A549 (cell line): Measurements from ENCODE around the gene GNG12. TPM values are rescaled to one million over a fixed set of nuclear protein-coding genes. Genes with fewer than 3 reads are reported as not detected.

ENCODE experiments used
- ATAC-seq, 2 experiments: fragments of 200-7000 bp in 1 of 2; fragments of >200 bp in 1 of 2; cut with Nextera tagmentation in 1 of 2; cut with Tn5 transposase in 1 of 2; 3 replicates each; pipeline versions ENCODE4 v1.8.0 to v1.9.1; 2018 to 2020; ENCODE audit warnings: mild to moderate bottlenecking in 1 of 2, moderate library complexity in 1 of 2
- CTCF ChIA-PET: fragments of 300-600 bp; sonication (Branson Sonifier 250); formaldehyde crosslinking; extraction: SDS; loops from one replicate; lab custom pipeline; 2021; ENCODE audit warnings: antibody characterized with exemption, inconsistent platforms; lab: Yijun Ruan, JAX
- POLR2A ChIA-PET: fragments of 350-600 bp; formaldehyde crosslinking; extraction: SDS; loops from one replicate; lab custom pipeline; 2021; ENCODE audit warnings: antibody characterized with exemption, inconsistent platforms; lab: Yijun Ruan, JAX
- DNase-seq, 2 experiments: peaks; one replicate each; pipeline versions ENCODE4 v3.0.0 to v3.0.0-alpha.2; 2011 to 2016; ENCODE audit warnings: low read depth in 1 of 2, low spot score in 1 of 2
- FAIRE-seq: peaks from 2 replicates; lab custom pipeline; 2011; peaks lifted over from hg19 to GRCh38; lab: Jason Lieb, UNC
- H3K27ac ChIP-seq, 2 experiments: fragments of >200 bp; sonication (Bioruptor Twin); formaldehyde crosslinking; 3 replicates each; pipeline ENCODE4 v1.5.1; 2016 to 2017
- H3K4me1 ChIP-seq: fragments of >200 bp; sonication (Bioruptor Twin); formaldehyde crosslinking; 3 replicates; pipeline ENCODE4 v1.6.1; 2016
- H3K4me2 ChIP-seq: fragments of >200 bp; sonication (Bioruptor Twin); formaldehyde crosslinking; 3 replicates; pipeline ENCODE4 v1.6.1; 2016
- H3K4me3 ChIP-seq: fragments of >200 bp; sonication (Bioruptor Twin); formaldehyde crosslinking; 3 replicates; pipeline ENCODE4 v1.5.1; 2016
- H3K9me3 ChIP-seq: fragments of >200 bp; sonication (Bioruptor Twin); formaldehyde crosslinking; 3 replicates; pipeline ENCODE4 v1.6.1; 2016
- BCL3 ChIP-seq: fragments of >200 bp; sonication (Bioruptor Twin); formaldehyde crosslinking; IDR thresholded peaks from 3 replicates; pipeline ENCODE4 v1.6.1; 2016
- BHLHE40 ChIP-seq: IDR thresholded peaks from 2 replicates; pipeline ENCODE4 v1.6.1; 2012; ENCODE audit warnings: low read depth, low read length, inconsistent platforms
- CBX8 ChIP-seq: fragments of 200-600 bp; sonication (generic); IDR thresholded peaks from 2 replicates; pipeline ENCODE4 v1.6.1; 2016
- CEBPB ChIP-seq, 2 experiments: fragments of >200 bp in 1 of 2; sonication (Bioruptor Twin) in 1 of 2; formaldehyde crosslinking in 1 of 2; IDR thresholded peaks; 2 replicates each; pipeline ENCODE4 v1.6.1; 2012 to 2016
- E2F6 ChIP-seq: IDR thresholded peaks from 2 replicates; pipeline ENCODE4 v1.6.1; 2012; ENCODE audit warnings: low read depth, borderline replicate concordance
- EHF ChIP-seq: fragments of 250-450 bp; sonication (Bioruptor Pico); IDR thresholded peaks from 2 replicates; pipeline ENCODE4 v1.5.0; 2020; ENCODE audit warnings: mild to moderate bottlenecking
- EHMT2 ChIP-seq: fragments of 200-600 bp; sonication (generic); IDR thresholded peaks from 2 replicates; pipeline ENCODE4 v1.6.1; 2016; ENCODE audit warnings: antibody characterized with exemption, low read depth, mild to moderate bottlenecking, moderate library complexity
- ELK1 ChIP-seq: fragments of 150-350 bp; IDR thresholded peaks from 2 replicates; pipeline ENCODE4 v1.6.1; 2014; ENCODE audit warnings: low read depth, mild to moderate bottlenecking, low read length
- EP300 ChIP-seq, 2 experiments: fragments of >200 bp; sonication (Bioruptor Twin); formaldehyde crosslinking; IDR thresholded peaks; 2 replicates in 1 of 2; 3 replicates in 1 of 2; pipeline ENCODE4 v1.6.1; 2016 to 2017
- ESRRA ChIP-seq: fragments of 150-350 bp; IDR thresholded peaks from 2 replicates; pipeline ENCODE4 v1.6.1; 2014; ENCODE audit warnings: mild to moderate bottlenecking, low read length, borderline replicate concordance
- FOSL2 ChIP-seq, 2 experiments: fragments of 450-650 bp in 1 of 2; fragments of >200 bp in 1 of 2; sonication (Bioruptor Twin) in 1 of 2; formaldehyde crosslinking; IDR thresholded peaks; 2 replicates each; pipeline versions ENCODE4 v1.5.0 to v1.6.1; 2016 to 2020; ENCODE audit warnings: mild to moderate bottlenecking in 1 of 2, moderate library complexity in 1 of 2
- HDAC2 ChIP-seq: fragments of 200-600 bp; sonication (generic); IDR thresholded peaks from 2 replicates; pipeline ENCODE4 v1.6.1; 2016
- HES2 ChIP-seq: fragments of >200 bp; sonication (Bioruptor Twin); formaldehyde crosslinking; IDR thresholded peaks from 2 replicates; pipeline ENCODE4 v1.6.1; 2016
- HEYL ChIP-seq: fragments of 250-450 bp; sonication (Bioruptor Pico); IDR thresholded peaks from 2 replicates; pipeline ENCODE4 v1.8.0; 2021; ENCODE audit warnings: mild to moderate bottlenecking, moderate library complexity
- HMGXB4 ChIP-seq: fragments of 250-450 bp; sonication (Bioruptor Pico); IDR thresholded peaks from 2 replicates; pipeline ENCODE4 v1.5.0; 2021; ENCODE audit warnings: mild to moderate bottlenecking, moderate library complexity, borderline replicate concordance
- MAFK ChIP-seq: fragments of 450-650 bp; IDR thresholded peaks from 2 replicates; pipeline ENCODE4 v1.6.1; 2014; ENCODE audit not compliant: partially characterized antibody
- MAX ChIP-seq: IDR thresholded peaks from 2 replicates; pipeline ENCODE4 v1.6.1; 2012
- MAZ ChIP-seq: fragments of 150-350 bp; IDR thresholded peaks from 2 replicates; pipeline ENCODE4 v1.6.1; 2014; ENCODE audit warnings: antibody characterized with exemption, low read depth, low read length, borderline replicate concordance
- MYC ChIP-seq: IDR thresholded peaks from 2 replicates; pipeline ENCODE4 v1.6.1; 2012; ENCODE audit warnings: mild to moderate bottlenecking, inconsistent platforms, low read length, improper control_type of control experiment, borderline replicate concordance
- NFE2L2 ChIP-seq: fragments of 150-350 bp; conservative IDR thresholded peaks from 2 replicates; pipeline ENCODE4 v1.6.1; 2014; ENCODE audit warnings: low read length
- NR3C1 ChIP-seq: fragments of >200 bp; sonication (Bioruptor Twin); formaldehyde crosslinking; IDR thresholded peaks from 3 replicates; pipeline ENCODE4 v1.6.1; 2017
- PHF8 ChIP-seq: fragments of 200-600 bp; sonication (generic); IDR thresholded peaks from 2 replicates; pipeline ENCODE4 v1.6.1; 2016; ENCODE audit warnings: low read depth, mild to moderate bottlenecking, antibody characterized with exemption, moderate library complexity, borderline replicate concordance
- POLR2AphosphoS2 ChIP-seq: conservative IDR thresholded peaks from 2 replicates; pipeline ENCODE4 v1.6.1; 2012; ENCODE audit warnings: low read length, improper control_type of control experiment, inconsistent platforms
- RCOR1 ChIP-seq: fragments of 150-350 bp; IDR thresholded peaks from 2 replicates; pipeline ENCODE4 v1.6.1; 2014; ENCODE audit warnings: antibody characterized with exemption, low read length, low read depth
- RFX5 ChIP-seq: fragments of 450-650 bp; IDR thresholded peaks from 2 replicates; pipeline ENCODE4 v1.7.1; 2014; ENCODE audit warnings: antibody characterized with exemption, mild to moderate bottlenecking, moderate library complexity
- RNF2 ChIP-seq: fragments of 200-600 bp; sonication (generic); IDR thresholded peaks from 2 replicates; pipeline ENCODE4 v1.6.1; 2016; ENCODE audit warnings: low read depth, mild to moderate bottlenecking, antibody characterized with exemption, moderate library complexity, borderline replicate concordance
- ZFP36 ChIP-seq: fragments of 450-650 bp; IDR thresholded peaks from 2 replicates; pipeline ENCODE4 v1.6.1; 2014; ENCODE audit warnings: borderline replicate concordance; ENCODE audit not compliant: partially characterized antibody
- ZNF302 ChIP-seq: fragments of 250-450 bp; sonication (Bioruptor Pico); IDR thresholded peaks from 2 replicates; pipeline ENCODE4 v1.9.0; 2021; ENCODE audit warnings: inconsistent platforms, mild to moderate bottlenecking, moderate library complexity
- WGBS: methylation state at CpG from one replicate; pipeline ENCODE4 v1.1.6; 2017; ENCODE audit errors: missing lambda C conversion rate; 5-methylcytosine and 5-hydroxymethylcytosine counted together
- polyA plus RNA-seq, 4 experiments: library from polyadenylated mRNA; depleted of rRNA in 3 of 4; stranded (reverse); fragments of >200 nt; fragmentation: RNase III in 1 of 4; extraction: RNeasy Plus Mini Kit Qiagen cat#74134 plus additional on column Dnase treatment in 1 of 4; gene quantifications; 2 replicates in 3 of 4; 3 replicates in 1 of 4; pipeline ENCODE4 v1.2.3, GENCODE V29; 2011 to 2017

The GNG12 gene
- polyA plus RNA-seq, 2 of the 4 experiments (the other 2 are of a cell fraction): 91.8 to 132 TPM

- ChIA-PET CTCF (no interaction called here), POLR2A (no interaction called here)
- H3K4me1 ChIP-seq: peaks cover 27% of the 10 kb centered on the region
- ATAC-seq (no peak), FAIRE-seq (no peak), DNase-seq (no peak)
- no peak overlapping the region for H3K4me2 ChIP-seq
- H3K27ac ChIP-seq: no peak overlapping the region
- no peaks in the 10 kb centered on the region for H3K9me3 ChIP-seq
- no peak overlapping the region for H3K4me3 ChIP-seq
- no peak for TF ChIP-seq HMGXB4 (CRISPR knock-in tag)
- TF ChIP-seq MYC: no peak
- TF ChIP-seq CBX8: no peak
- TF ChIP-seq BHLHE40: no peak
- no peak for TF ChIP-seq ZFP36
- TF ChIP-seq HEYL: no peak
Measured at GRCh38 chr1:67807282-67807681, 26.0 kb downstream of the GNG12 start.

GRCh38 chr1:67804710-67805109, 28.6 kb downstream of the GNG12 start:
- H3K9me3 ChIP-seq: no peaks in the 10 kb centered on the region
- ChIA-PET POLR2A (no interaction called here), CTCF (no interaction called here)
- TF ChIP-seq ZNF302 (CRISPR knock-in tag): no peak
- no peak for TF ChIP-seq ESRRA
- no peak for TF ChIP-seq PHF8
- no peak for TF ChIP-seq MAZ
- TF ChIP-seq EP300 (IDR thresholded peaks at IDR 0.05): no peak
- no peak for TF ChIP-seq POLR2AphosphoS2
- no peak for TF ChIP-seq NR3C1
- TF ChIP-seq RNF2: no peak
- TF ChIP-seq ELK1: no peak
- TF ChIP-seq ZFP36: no peak
- no peak for TF ChIP-seq EHMT2
- TF ChIP-seq CEBPB (IDR thresholded peaks at IDR 0.05): no peak
- FAIRE-seq (no peak), ATAC-seq (no peak), DNase-seq (no peak)
- peak overlapping the region in 1 of 2 experiments; percentile 49; a peak in 2 of 6 replicates for H3K27ac ChIP-seq
- H3K4me2 ChIP-seq: peak overlapping the region; percentile 35; the same call in 2 of the 3 replicates
- peaks cover 29% of the 10 kb centered on the region for H3K4me1 ChIP-seq
- WGBS: 89% methylated on average over 2 of the region's 2 CpGs
- no peak overlapping the region for H3K4me3 ChIP-seq

- FAIRE-seq: no peak
- H3K27ac ChIP-seq: peak overlapping the region in 1 of 2 experiments; percentile 61; a peak in 3 of 6 replicates
- peak in 1 of 2 experiments; percentile 31; a peak in 2 of 6 replicates for ATAC-seq
- no peak for DNase-seq
- H3K4me3 ChIP-seq: no peak overlapping the region
- CTCF ChIA-PET: interaction anchor here (1.0 kb wide), 1 partner anchor 32 kb away, joined by 4 read pairs; no protein-coding TSS in a partner anchor
- peaks cover 29% of the 10 kb centered on the region for H3K4me1 ChIP-seq
- WGBS: 79% methylated on average over 7 of the region's 7 CpGs
- POLR2A ChIA-PET: no interaction called here
- H3K9me3 ChIP-seq: no peaks in the 10 kb centered on the region
- peak overlapping the region; percentile 35; the same call in 2 of the 3 replicates for H3K4me2 ChIP-seq
- TF ChIP-seq EHF (no peak), HDAC2 (no peak), NFE2L2 (no peak), RFX5 (no peak), ESRRA (no peak), HES2 (no peak), MAX (no peak), ZFP36 (no peak), E2F6 (no peak), ZNF302 (CRISPR knock-in tag) (no peak), FOSL2 (IDR thresholded peaks at IDR 0.05) (no peak), FOSL2 (CRISPR knock-in tag; IDR thresholded peaks at IDR 0.05) (no peak), MAFK (no peak), BCL3 (no peak), RNF2 (no peak), RCOR1 (no peak)
Measured at GRCh38 chr1:67803380-67804279, 29.6 kb downstream of the GNG12 start.
